Activated CD8-positive, alpha-beta T cell treated with anti-CD3 and anti-CD28 coated beads for 36 hours (primary cell): ENCODE data around the gene BCKDHA. TPM values are rescaled to one million over a fixed set of nuclear protein-coding genes. Genes with fewer than 3 reads are reported as not detected.
A peak's percentile ranks its signal among the peaks of the same experiment; 100 is the strongest.

Experiments
- ATAC-seq: fragments of 200-7000 bp; cut with Tn5 transposase; one replicate; pipeline ENCODE4 v1.10.0; 2021; ENCODE audit warnings: mild to moderate bottlenecking, moderate library complexity
- CTCF ChIA-PET: fragments of 350-600 bp; sonication (Branson Sonifier 250); formaldehyde crosslinking; loops from one replicate; lab custom pipeline; 2021; ENCODE audit warnings: antibody characterized with exemption; lab: Charles Lee
- POLR2A ChIA-PET: fragments of 350-600 bp; sonication (Branson Sonifier 250); formaldehyde crosslinking; loops from one replicate; lab custom pipeline; 2021; ENCODE audit warnings: antibody characterized with exemption; lab: Charles Lee
- DNase-seq: peaks from one replicate; pipeline ENCODE4 v3.0.0-alpha.2; 2020
- H3K27ac Mint-ChIP-seq: one replicate; pipeline ENCODE4 v1.8.0; 2021; ENCODE audit warnings: mild to moderate bottlenecking, mixed read lengths
- H3K27me3 Mint-ChIP-seq: one replicate; pipeline ENCODE4 v1.8.0; 2021; ENCODE audit warnings: mixed read lengths
- H3K36me3 Mint-ChIP-seq: one replicate; pipeline ENCODE4 v1.8.0; 2021; ENCODE audit warnings: low read depth, mixed read lengths
- H3K4me1 Mint-ChIP-seq: one replicate; pipeline ENCODE4 v1.8.0; 2021; ENCODE audit warnings: low read depth, mixed read lengths
- H3K4me3 Mint-ChIP-seq: one replicate; pipeline ENCODE4 v1.8.0; 2021; ENCODE audit warnings: mild to moderate bottlenecking, moderate library complexity, mixed read lengths
- H3K9me3 Mint-ChIP-seq: one replicate; pipeline ENCODE4 v1.8.0; 2021; ENCODE audit warnings: mixed read lengths
- CTCF ChIP-seq: fragments of 200-600 bp; IDR thresholded peaks from one replicate; pipeline ENCODE4 v1.8.0; 2022; ENCODE audit warnings: antibody characterized with exemption, mild to moderate bottlenecking
- intact Hi-C: fragments of 100-400 bp; cut with micrococcal nuclease; formaldehyde crosslinking; loops from one replicate; pipeline ENCODE4 v1.10.0; 2022
- total RNA-seq, 2 experiments: library from RNA; stranded (reverse); gene quantifications; one replicate each; pipeline ENCODE4 v1.2.3, GENCODE V29; 2021

Gene BCKDHA
- total RNA-seq, 2 experiments from 2014 or later = 32.3 to 36.9 TPM

DNA sequence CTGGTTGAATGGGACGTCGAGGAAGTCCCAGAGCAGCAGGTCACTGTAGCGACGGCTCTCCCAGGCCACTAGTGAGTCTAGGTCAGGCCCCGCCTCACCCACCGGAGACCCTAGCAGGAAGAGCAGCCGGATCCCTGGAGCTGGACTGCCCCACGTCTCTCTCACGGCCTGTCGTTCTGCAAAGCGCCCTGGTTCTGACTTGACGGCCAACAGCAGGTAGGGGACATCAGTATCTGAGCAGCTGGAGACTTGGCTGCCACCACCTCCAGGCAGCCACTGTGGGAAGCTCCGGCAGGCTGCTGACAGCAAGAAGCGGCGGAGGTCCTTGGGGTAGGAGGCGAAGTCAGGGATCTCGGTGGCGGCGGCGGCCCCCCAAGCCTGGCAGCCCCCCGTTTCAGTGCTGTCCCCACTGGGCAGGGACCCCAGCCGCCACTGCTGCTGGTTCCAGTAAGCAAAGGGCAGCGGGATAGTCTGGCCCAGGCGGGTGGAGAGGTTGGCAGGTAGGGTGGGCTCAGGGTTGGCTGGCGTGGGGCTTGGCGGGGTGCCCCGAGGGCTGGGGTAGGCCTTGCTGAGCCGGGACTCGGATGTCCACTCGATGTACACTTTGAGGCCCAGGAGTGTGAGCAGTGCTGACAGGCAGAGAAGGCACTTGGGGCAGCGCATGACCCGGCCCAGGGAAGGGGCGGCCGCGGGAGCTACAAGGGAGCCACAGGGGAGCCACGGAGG lies 28.7 kb downstream of the BCKDHA start:
- ChIA-PET POLR2A (interaction anchor here (1.1 to 1.5 kb wide), 2 partner anchors 13 to 61 kb away, joined by 3 to 5 read pairs; no protein-coding TSS in a partner anchor), CTCF (interaction anchor here (3.4 to 4.0 kb wide), 2 partner anchors 14 to 23 kb away, joined by 15 to 17 read pairs; partner anchors contain the start of gene DMAC2)
- Mint-ChIP-seq H3K27ac (no peak overlapping the region), H3K4me3 (no peak overlapping the region), H3K4me1 (peaks cover 24% of the 10 kb centered on the region), H3K27me3 (no peaks in the 10 kb centered on the region), H3K36me3 (peaks cover 4% of the 10 kb centered on the region), H3K9me3 (no peaks in the 10 kb centered on the region)
- ATAC-seq (no peak), DNase-seq (no peak)
- intact Hi-C loops = no loop called here
- TF ChIP-seq CTCF = no peak

- CTCF ChIA-PET = interaction anchor here (1.7 to 4.0 kb wide), 3 partner anchors 13 to 143 kb away, joined by 4 to 17 read pairs (median 15); partner anchors contain the start of gene DMAC2
- Mint-ChIP-seq H3K36me3 (peaks cover under 1% of the 10 kb centered on the region), H3K27me3 (no peaks in the 10 kb centered on the region), H3K27ac (peak within 1 kb of the TSS; percentile 86), H3K4me1 (peaks cover 24% of the 10 kb centered on the region), H3K4me3 (peak within 1 kb of the TSS; percentile 71), H3K9me3 (no peaks in the 10 kb centered on the region)
- TF ChIP-seq CTCF = no peak
- DNase-seq (peak; percentile 73), ATAC-seq (peak; percentile 83)
- intact Hi-C loops = no loop called here
- POLR2A ChIA-PET = interaction anchor here (1.0 to 1.5 kb wide), 3 partner anchors 8 to 12 kb away, joined by 3 to 13 read pairs (median 5); no protein-coding TSS in a partner anchor
Observed at GRCh38 chr19:41426952-41427646, 29.5 kb downstream of the BCKDHA start, which contains the start of gene B3GNT8. TSS of gene B3GNT8 (minus strand) at chr19:41427374. CDS start at chr19:41426778, 596 bp downstream.

DNA sequence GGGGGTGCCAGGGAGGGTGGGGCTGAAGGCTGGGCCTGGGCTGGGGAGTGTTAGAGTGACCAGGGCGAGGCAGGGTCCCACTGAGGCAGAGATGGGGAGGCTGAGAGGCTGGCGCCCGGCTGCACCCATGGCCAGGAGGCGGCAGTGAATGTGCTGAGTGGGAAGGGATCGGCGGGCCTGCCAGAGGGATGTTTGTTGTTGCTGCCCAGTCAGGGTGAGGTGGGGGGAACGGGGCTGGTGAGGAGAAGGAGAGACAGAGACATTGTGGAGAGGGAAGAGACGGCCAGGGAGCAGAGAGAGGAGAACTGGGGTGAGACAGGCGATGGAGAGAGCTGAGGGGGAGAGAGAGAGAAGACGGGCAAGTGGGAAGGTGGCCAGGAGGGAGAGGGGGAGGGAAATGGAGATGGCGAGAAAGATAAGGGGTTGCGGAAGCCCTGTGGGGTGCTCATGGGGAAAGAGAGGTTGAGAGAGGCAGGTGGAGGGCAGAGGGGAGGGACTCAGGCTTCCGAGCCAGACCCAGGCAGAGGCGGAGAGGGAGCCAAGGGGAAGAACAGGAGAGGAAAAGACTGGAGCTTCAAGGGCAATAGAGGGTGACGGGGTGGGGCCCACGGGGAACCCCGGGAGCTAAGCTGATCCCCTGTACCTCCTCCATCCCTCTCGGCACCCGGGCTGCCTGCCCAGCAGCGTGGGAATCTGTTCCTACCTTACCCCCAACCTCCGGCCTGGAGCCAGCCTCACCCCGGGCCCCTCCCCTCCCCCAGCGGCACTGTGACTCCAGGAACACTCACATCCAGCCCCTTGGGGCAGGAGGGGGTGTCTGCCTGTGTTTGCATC lies 30.2 kb downstream of the BCKDHA start:
- peak overlapping the region; percentile 71 for H3K4me3 Mint-ChIP-seq
- H3K27ac Mint-ChIP-seq = peak overlapping the region; percentile 86
- TF ChIP-seq CTCF = no peak
- peaks cover 8% of the 10 kb centered on the region for H3K36me3 Mint-ChIP-seq
- ChIA-PET POLR2A (interaction anchor here (0.7 to 1.5 kb wide), 4 partner anchors 7 to 96 kb away, joined by 3 to 13 read pairs (median 3); no protein-coding TSS in a partner anchor), CTCF (interaction anchor here (0.6 to 4.0 kb wide), 5 partner anchors 12 to 142 kb away, joined by 3 to 17 read pairs (median 4); partner anchors contain the start of gene DMAC2)
- H3K27me3 Mint-ChIP-seq = no peaks in the 10 kb centered on the region
- peaks cover 24% of the 10 kb centered on the region for H3K4me1 Mint-ChIP-seq
- no peaks in the 10 kb centered on the region for H3K9me3 Mint-ChIP-seq
- DNase-seq (peak; percentile 52), ATAC-seq (peak; percentile 50)
- intact Hi-C loops = no loop called here

DNA sequence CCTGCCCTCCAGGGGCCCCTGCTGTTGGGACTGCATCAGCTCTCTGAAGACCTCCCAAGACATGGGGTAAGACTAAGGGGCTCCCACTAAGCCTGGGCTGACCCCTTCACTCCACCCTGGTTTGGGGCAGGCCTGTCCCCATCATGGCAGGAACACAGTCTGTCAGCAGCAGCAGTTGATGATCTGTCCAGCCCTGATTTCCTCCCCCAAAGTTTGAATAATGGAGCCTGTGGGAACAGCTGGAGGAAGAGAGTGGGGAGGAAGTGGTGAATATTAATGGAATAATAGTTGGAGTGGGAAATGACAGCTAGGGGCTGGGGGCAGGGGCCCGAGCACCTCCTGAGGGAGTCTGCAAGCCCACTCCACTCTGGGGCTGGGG lies 30.9 kb downstream of the BCKDHA start:
- no peak for ATAC-seq
- Mint-ChIP-seq H3K36me3 (peaks cover 10% of the 10 kb centered on the region), H3K4me3 (peak overlapping the region; percentile 5), H3K27me3 (no peaks in the 10 kb centered on the region), H3K4me1 (peaks cover 24% of the 10 kb centered on the region), H3K9me3 (no peaks in the 10 kb centered on the region), H3K27ac (no peak overlapping the region)
- DNase-seq = no peak
- ChIA-PET CTCF (interaction anchor here (0.6 to 4.0 kb wide), 5 partner anchors 11 to 142 kb away, joined by 3 to 17 read pairs (median 4); partner anchors contain the start of gene DMAC2), POLR2A (interaction anchor here (0.7 to 1.5 kb wide), 3 partner anchors 10 to 96 kb away, joined by 3 to 13 read pairs (median 3); no protein-coding TSS in a partner anchor)
- intact Hi-C loops = no loop called here
- TF ChIP-seq CTCF = no peak
